Transverse colon (tissue), 3 donors: ENCODE data around the gene ZDHHC7.

ENCODE experiments used
- CTCF ChIP-seq, 5 experiments: fragments of 200-600 bp in 3 of 5; fragments of 450-650 bp in 2 of 5; sonication (generic) in 3 of 5; IDR thresholded peaks; 1 replicate in 2 of 5; 2 replicates in 3 of 5; pipeline ENCODE4 v1.5.1; 2016 to 2017; ENCODE audit warnings: antibody characterized with exemption in 5 of 5, inconsistent platforms in 3 of 5, mild to moderate bottlenecking in 2 of 5, moderate library complexity in 1 of 5
- EP300 ChIP-seq: sonication (generic); formaldehyde crosslinking; IDR thresholded peaks from one replicate; pipeline ENCODE4 v1.6.1; 2017; ENCODE audit warnings: antibody characterized with exemption, low read depth

GRCh38 chr16:84965428-84966415 is 45.6 kb downstream of the ZDHHC7 start:
- TF ChIP-seq CTCF (IDR thresholded peaks at IDR 0.05) (no peak), EP300 (no peak)
